OCI-LY7 (cell line): ENCODE data around the gene SDF4. TPM values are rescaled to one million over a fixed set of nuclear protein-coding genes. Genes with fewer than 3 reads are reported as not detected.

Experiments used
- BruUV-seq: library from RNA; stranded (reverse); fragments of 400-500 nt; replicated peaks from 2 replicates; lab custom pipeline; 2021; lab: Mats Ljungman, UMichigan
- CTCF ChIA-PET: fragments of 300-600 bp; sonication (Branson Sonifier 250); formaldehyde crosslinking; loops from one replicate; lab custom pipeline; 2022; ENCODE audit warnings: antibody characterized with exemption; ENCODE audit not compliant: unreplicated experiment; lab: Charles Lee
- POLR2A ChIA-PET: fragments of 300-600 bp; sonication (Branson Sonifier 250); formaldehyde crosslinking; loops from one replicate; lab custom pipeline; 2022; ENCODE audit warnings: antibody characterized with exemption; lab: Charles Lee
- DNase-seq: peaks from one replicate; pipeline ENCODE4 v3.0.0-alpha.2; 2015; ENCODE audit warnings: low spot score
- H2AFZ ChIP-seq: fragments of 200-600 bp; sonication (generic), shearing (Covaris generic); 2 replicates; pipeline ENCODE4 v1.6.1; 2014; ENCODE audit warnings: mild to moderate bottlenecking, antibody characterized with exemption, low read length, moderate library complexity
- H3K27ac ChIP-seq: fragments of 200-600 bp; sonication (generic); 2 replicates; pipeline ENCODE4 v1.5.1; 2014; ENCODE audit warnings: mixed run types, low read depth, mild to moderate bottlenecking, moderate library complexity, low read length, inconsistent platforms; ENCODE audit not compliant: poor library complexity, severe bottlenecking
- H3K36me3 ChIP-seq: fragments of 200-600 bp; sonication (generic); 2 replicates; pipeline ENCODE4 v1.6.1; 2014; ENCODE audit warnings: mild to moderate bottlenecking, antibody characterized with exemption, low read length, moderate library complexity, mixed read lengths; ENCODE audit not compliant: insufficient read depth
- H3K4me1 ChIP-seq: fragments of 200-600 bp; sonication (generic); 2 replicates; pipeline ENCODE4 v1.5.1; 2014; ENCODE audit warnings: mild to moderate bottlenecking, low read length; ENCODE audit not compliant: insufficient read depth, poor library complexity, severe bottlenecking
- H3K4me2 ChIP-seq: fragments of 200-600 bp; sonication (generic); 2 replicates; pipeline ENCODE4 v1.6.1; 2014; ENCODE audit warnings: mild to moderate bottlenecking, low read length
- H3K4me3 ChIP-seq: fragments of 200-600 bp; sonication (generic); 2 replicates; pipeline ENCODE4 v1.5.1; 2014; ENCODE audit warnings: mild to moderate bottlenecking, low read depth, low read length; ENCODE audit not compliant: poor library complexity, severe bottlenecking
- H3K79me2 ChIP-seq: fragments of 200-600 bp; sonication (generic); 2 replicates; pipeline ENCODE4 v1.6.1; 2016; ENCODE audit warnings: low read depth, mild to moderate bottlenecking, low read length, moderate library complexity, mixed read lengths; ENCODE audit not compliant: insufficient read depth
- H3K9me2 ChIP-seq: fragments of 200-600 bp; sonication (generic); 2 replicates; pipeline ENCODE4 v1.6.1; 2016; ENCODE audit warnings: mild to moderate bottlenecking, low read length, mixed read lengths; ENCODE audit not compliant: insufficient read depth
- H3K9me3 ChIP-seq: fragments of 200-600 bp; sonication (generic); 2 replicates; pipeline ENCODE4 v1.6.1; 2014; ENCODE audit warnings: mild to moderate bottlenecking, mixed run types, low read length, mixed read lengths
- H4K20me1 ChIP-seq: fragments of 200-600 bp; sonication (generic); 2 replicates; pipeline ENCODE4 v1.6.1; 2014; ENCODE audit warnings: mild to moderate bottlenecking, antibody characterized with exemption, low read length, moderate library complexity, mixed read lengths; ENCODE audit not compliant: insufficient read depth
- EZH2phosphoT487 ChIP-seq: fragments of 200-600 bp; sonication (generic); IDR thresholded peaks from 2 replicates; pipeline ENCODE4 v1.6.1; 2018; ENCODE audit warnings: low read depth, borderline replicate concordance, mild to moderate bottlenecking, mixed run types, antibody characterized with exemption, low read length, moderate library complexity, mixed read lengths
- intact Hi-C: fragments of 100-400 bp; cut with micrococcal nuclease; formaldehyde crosslinking; loops from one replicate; pipeline ENCODE4 v1.10.0; 2022; ENCODE audit not compliant: unreplicated experiment
- total RNA-seq, 2 experiments: library from RNA; depleted of rRNA in 1 of 2; stranded (reverse); fragments of >200 nt in 1 of 2; shearing (Covaris generic) in 1 of 2; gene quantifications; 2 replicates each; pipeline ENCODE4 v1.2.3, GENCODE V29; 2014 to 2022
- TF ChIP-seq, protein P1 (sequence below): fragments of 200-600 bp; sonication (generic); conservative IDR thresholded peaks from 2 replicates; pipeline ENCODE4 v1.5.1; 2014; ENCODE audit warnings: mild to moderate bottlenecking, antibody characterized with exemption, low read length, moderate library complexity, mixed read lengths

The SDF4 gene
- total RNA-seq, 2 experiments from 2014 or later, result 47.7 to 85.7 TPM

- TF ChIP-seq, protein P1, sequence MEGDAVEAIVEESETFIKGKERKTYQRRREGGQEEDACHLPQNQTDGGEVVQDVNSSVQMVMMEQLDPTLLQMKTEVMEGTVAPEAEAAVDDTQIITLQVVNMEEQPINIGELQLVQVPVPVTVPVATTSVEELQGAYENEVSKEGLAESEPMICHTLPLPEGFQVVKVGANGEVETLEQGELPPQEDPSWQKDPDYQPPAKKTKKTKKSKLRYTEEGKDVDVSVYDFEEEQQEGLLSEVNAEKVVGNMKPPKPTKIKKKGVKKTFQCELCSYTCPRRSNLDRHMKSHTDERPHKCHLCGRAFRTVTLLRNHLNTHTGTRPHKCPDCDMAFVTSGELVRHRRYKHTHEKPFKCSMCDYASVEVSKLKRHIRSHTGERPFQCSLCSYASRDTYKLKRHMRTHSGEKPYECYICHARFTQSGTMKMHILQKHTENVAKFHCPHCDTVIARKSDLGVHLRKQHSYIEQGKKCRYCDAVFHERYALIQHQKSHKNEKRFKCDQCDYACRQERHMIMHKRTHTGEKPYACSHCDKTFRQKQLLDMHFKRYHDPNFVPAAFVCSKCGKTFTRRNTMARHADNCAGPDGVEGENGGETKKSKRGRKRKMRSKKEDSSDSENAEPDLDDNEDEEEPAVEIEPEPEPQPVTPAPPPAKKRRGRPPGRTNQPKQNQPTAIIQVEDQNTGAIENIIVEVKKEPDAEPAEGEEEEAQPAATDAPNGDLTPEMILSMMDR, result no peak
- no peak for TF ChIP-seq EZH2phosphoT487
- Histone ChIP-seq H3K4me1 (peaks cover 21% of the 10 kb centered on the region), H3K9me3 (no peaks in the 10 kb centered on the region), H3K27ac (no peak overlapping the region), H3K9me2 (no peaks in the 10 kb centered on the region), H3K36me3 (no peaks in the 10 kb centered on the region), H2AFZ (no peak overlapping the region), H4K20me1 (no peaks in the 10 kb centered on the region), H3K79me2 (peaks cover 36% of the 10 kb centered on the region), H3K4me2 (no peak overlapping the region), H3K4me3 (no peak overlapping the region)
- ChIA-PET CTCF (no interaction called here), POLR2A (no interaction called here)
- DNase-seq, result no peak
- BruUV-seq, result no TSS peak
- intact Hi-C loops, result loop anchor here (10.0 kb wide), 1 partner anchor 200 kb away; no protein-coding TSS in a partner anchor
Observed at GRCh38 chr1:1235016-1235744, 3.4 kb upstream of the SDF4 start.

DNA sequence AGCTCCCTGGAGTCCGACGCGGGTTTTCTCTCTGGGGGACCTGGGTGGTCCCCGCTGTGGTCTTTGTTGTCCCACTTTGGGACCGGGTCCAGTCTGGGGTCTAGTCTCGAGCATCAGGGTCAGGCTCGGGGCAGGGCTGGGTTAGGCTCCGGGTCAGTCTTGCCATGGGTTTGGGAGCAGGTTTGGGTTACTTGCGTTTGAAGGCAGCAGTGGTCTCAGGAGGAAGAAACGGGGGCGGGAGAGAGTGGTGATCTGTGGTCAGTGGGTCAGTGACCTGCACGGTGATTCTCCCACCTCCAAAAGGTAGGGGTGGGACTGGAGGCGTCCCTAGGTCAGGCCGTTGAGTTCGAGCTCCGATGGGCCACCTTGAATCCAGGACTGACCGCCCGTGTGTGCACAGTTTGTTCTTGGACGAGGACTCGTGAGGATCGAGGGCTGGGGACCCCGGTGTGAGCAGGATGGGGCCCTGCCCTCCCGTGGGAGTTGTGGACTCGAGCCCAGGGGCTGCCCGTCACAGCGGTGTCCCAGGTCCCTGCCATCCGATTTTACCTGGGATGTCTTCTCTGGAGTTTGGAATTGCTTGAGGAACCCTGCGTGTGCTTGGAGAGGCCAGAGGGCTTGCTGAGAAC, 2.5 kb upstream of the SDF4 start:
- ChIA-PET CTCF (no interaction called here), POLR2A (no interaction called here)
- peaks cover 28% of the 10 kb centered on the region for H3K4me1 ChIP-seq
- no TSS peak for BruUV-seq
- no peaks in the 10 kb centered on the region for H3K9me3 ChIP-seq
- H4K20me1 ChIP-seq, result no peaks in the 10 kb centered on the region
- intact Hi-C loops, result loop anchor here (5.0 to 10.0 kb wide), 2 partner anchors 73 to 199 kb away; partner anchors contain the start of genes ACAP3 and PUSL1
- H3K9me2 ChIP-seq, result no peaks in the 10 kb centered on the region
- no peak overlapping the region for H2AFZ ChIP-seq
- H3K27ac ChIP-seq, result no peak overlapping the region
- H3K79me2 ChIP-seq, result peaks cover 45% of the 10 kb centered on the region
- TF ChIP-seq EZH2phosphoT487, result no peak
- TF ChIP-seq, protein P1, result no peak
- no peak for DNase-seq
- peaks cover 9% of the 10 kb centered on the region for H3K36me3 ChIP-seq
- H3K4me3 ChIP-seq, result no peak overlapping the region
- H3K4me2 ChIP-seq, result peak overlapping the region; percentile 70; the same call in 1 of the 2 replicates

DNA sequence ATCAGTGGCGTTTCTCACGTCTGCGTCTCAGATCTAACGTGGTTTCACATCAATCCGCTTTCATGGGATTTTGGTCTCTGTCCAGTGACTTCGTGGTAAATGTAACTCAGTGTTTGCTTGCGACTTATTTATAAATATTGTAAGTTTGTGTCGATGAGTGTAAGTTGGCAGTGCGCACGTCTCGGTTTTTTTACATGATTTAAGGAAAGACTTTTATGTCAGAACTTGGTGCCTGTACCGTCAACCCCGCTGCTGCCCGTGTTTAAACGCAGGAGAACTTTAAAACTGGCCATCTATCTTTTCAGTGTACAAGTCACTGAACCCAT, 1.7 kb upstream of the SDF4 start:
- DNase-seq, result no peak
- H3K4me3 ChIP-seq, result peak overlapping the region; percentile 69
- H3K27ac ChIP-seq, result no peak overlapping the region
- peaks cover 28% of the 10 kb centered on the region for H3K4me1 ChIP-seq
- no peaks in the 10 kb centered on the region for H3K9me2 ChIP-seq
- intact Hi-C loops, result loop anchor here (5.0 to 10.0 kb wide), 2 partner anchors 74 to 199 kb away; partner anchors contain the start of genes ACAP3 and PUSL1
- TF ChIP-seq, protein P1, result no peak
- TF ChIP-seq EZH2phosphoT487, result no peak
- H3K4me2 ChIP-seq, result peak overlapping the region; percentile 70
- no TSS peak for BruUV-seq
- ChIA-PET POLR2A (no interaction called here), CTCF (no interaction called here)
- no peak overlapping the region for H2AFZ ChIP-seq
- H3K36me3 ChIP-seq, result peaks cover 16% of the 10 kb centered on the region
- H4K20me1 ChIP-seq, result no peaks in the 10 kb centered on the region
- H3K79me2 ChIP-seq, result peaks cover 52% of the 10 kb centered on the region
- no peaks in the 10 kb centered on the region for H3K9me3 ChIP-seq
